Hematopoietic multipotent progenitor cell treated with erythropoietin and hydrocortisone succinate and interleukin-3 and kit ligand, for 15 days (in vitro differentiated cells): ENCODE measurements around the gene TBC1D20.
"Not testable (repeated sequence)": the region's sequence is repeated elsewhere in the genome, so short reads cannot be mapped to it uniquely, and the experiment has no call there.

ENCODE experiments used
- DNase-seq: peaks from one replicate; pipeline ENCODE4 v3.0.0-alpha.2; 2015; ENCODE audit warnings: low spot score

Gene TBC1D20, protein sequence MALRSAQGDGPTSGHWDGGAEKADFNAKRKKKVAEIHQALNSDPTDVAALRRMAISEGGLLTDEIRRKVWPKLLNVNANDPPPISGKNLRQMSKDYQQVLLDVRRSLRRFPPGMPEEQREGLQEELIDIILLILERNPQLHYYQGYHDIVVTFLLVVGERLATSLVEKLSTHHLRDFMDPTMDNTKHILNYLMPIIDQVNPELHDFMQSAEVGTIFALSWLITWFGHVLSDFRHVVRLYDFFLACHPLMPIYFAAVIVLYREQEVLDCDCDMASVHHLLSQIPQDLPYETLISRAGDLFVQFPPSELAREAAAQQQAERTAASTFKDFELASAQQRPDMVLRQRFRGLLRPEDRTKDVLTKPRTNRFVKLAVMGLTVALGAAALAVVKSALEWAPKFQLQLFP

DNA sequence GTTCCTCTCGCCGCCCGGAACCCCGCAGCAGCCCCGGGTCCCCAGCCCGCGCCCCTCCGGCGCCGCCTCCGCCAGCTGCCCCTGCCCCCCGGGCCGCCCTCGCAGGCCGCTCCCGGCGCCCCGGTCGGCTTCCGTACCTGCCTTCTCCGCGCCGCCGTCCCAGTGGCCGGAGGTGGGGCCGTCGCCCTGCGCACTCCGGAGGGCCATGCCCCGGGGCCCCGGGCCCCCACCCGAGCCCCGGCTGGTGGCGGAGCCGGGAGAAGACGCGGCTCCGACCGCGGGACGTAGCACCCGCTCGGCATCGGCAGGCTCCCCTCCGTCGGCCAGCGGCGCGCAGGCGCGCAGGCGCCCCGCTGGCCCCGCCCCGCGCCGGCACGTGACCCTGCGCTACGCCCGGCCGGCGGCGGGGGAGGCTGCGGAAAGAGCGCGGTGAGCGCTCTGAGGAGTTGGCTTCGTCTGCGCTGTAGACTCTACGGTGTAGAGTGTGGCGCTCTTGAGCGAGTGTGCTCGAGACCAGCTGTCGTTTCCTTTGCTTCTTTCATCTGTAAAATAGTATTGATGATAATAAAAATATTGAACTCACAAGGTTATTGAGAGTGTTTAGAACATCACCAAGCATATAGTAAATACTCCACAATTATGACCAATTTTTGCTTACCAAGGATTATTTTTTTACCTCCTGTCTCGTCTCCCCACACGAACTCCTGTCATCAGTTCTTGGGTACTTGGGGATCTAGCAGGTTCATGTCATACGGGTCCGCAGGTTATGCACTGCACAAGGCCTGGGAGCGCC is at the start of gene TBC1D20:
Gene TBC1D20 (minus strand): TSS at position 335 of the 793 bp plus-strand sequence. CDS start 128 bp downstream, at position 207.
- peak; percentile 93 for DNase-seq

- not testable (repeated sequence) for DNase-seq
These were observed 48.2 kb upstream of the TBC1D20 start for GRCh38 chr20:510328-511057.

- DNase-seq, result not testable (repeated sequence)
These were observed 46.0 kb upstream of the TBC1D20 start for GRCh38 chr20:508364-508787.

GRCh38 chr20:507761-508332 is 45.5 kb upstream of the TBC1D20 start:
- DNase-seq, result no peak

- DNase-seq, result no peak
These were observed 44.8 kb upstream of the TBC1D20 start for GRCh38 chr20:507006-507758.

DNA sequence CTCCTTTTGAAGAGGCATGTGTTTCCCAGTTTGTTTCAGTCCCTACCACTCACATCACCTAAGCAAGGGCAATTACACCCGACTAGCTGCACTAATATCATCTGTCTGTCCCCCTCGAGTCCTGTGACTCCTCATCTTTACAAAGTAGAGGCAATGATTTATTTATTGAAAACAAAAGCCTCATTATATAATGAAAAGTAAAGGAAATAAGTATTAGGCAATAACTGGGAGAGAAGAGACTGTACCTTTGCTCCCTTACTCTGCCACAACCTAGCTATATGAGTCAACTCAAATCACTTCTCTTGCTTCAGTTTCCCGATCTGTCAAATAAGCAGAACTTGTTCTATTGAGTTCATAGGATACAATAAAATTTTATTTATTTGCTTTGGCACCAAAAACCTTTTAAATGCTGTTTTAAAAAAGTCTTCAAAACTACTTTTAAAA is 42.3 kb upstream of the TBC1D20 start:
- DNase-seq, result no peak

- no peak for DNase-seq
These were observed 40.9 kb upstream of the TBC1D20 start for GRCh38 chr20:503048-503737.

DNA sequence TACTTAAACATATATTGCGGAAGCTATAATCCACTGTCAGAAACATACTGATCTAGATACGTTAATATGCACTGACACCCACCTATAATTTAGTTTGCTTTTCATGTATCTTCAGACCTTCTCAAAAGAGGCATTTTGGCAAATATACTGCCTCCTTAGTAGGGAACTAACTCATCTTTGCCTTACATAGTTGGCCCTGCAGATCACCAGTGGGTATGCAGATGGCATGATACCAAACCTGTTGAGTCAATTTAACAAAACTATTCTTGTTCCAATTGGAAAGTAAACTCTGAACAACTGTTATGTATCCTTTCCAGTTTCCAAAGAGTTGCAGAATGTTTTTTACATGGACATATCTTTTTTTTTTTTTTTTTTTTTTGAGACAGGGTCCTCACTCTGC is 35.6 kb upstream of the TBC1D20 start:
- no peak for DNase-seq

- DNase-seq, result no peak
These were observed 33.9 kb upstream of the TBC1D20 start for GRCh38 chr20:496126-496696.

- peak; percentile 45 for DNase-seq
These were observed 29.8 kb upstream of the TBC1D20 start for GRCh38 chr20:492159-492558.

DNA sequence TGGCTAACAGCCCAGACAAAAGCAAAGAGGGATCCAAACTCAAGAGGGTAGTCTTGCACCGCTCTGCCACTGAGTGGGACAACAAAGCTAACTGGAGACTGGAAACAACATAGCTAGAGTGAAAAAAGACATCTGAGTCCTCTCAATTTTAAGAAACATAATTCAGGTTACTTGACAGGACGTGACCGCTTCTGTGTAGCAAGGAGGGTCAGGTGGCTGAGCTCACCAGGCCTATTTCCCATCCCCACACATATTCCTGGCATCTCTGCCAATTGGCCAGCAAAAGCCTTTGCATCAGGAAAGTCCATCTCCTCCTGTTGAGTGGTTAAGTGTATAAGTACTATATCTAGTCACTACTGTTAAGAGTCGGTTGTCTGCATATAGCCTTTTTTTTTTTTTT is 25.3 kb upstream of the TBC1D20 start:
- no peak for DNase-seq

GRCh38 chr20:483815-484644 is 21.7 kb upstream of the TBC1D20 start:
- no peak for DNase-seq

- DNase-seq, result no peak
These were observed 18.8 kb upstream of the TBC1D20 start for GRCh38 chr20:481167-481566.

GRCh38 chr20:480044-480443 is 17.7 kb upstream of the TBC1D20 start:
- no peak for DNase-seq

DNA sequence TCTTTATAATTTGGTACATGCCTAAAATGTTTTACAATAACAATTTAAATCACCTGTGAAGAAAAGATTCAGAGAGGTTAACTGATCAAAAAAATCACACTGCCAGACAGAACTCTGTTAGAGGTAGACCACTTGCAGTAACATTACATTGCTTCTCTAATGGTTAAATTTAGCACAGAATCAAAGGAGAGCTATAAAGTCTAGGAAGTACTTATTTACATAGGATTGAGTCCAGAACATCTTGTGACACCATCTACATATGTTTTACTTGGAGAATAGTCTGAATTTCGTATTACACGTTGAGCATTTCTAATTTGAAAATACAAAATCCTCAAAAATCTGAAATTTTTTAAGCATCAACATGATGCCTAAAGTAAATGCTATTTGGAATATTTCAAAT is 17.2 kb upstream of the TBC1D20 start:
- no peak for DNase-seq

DNA sequence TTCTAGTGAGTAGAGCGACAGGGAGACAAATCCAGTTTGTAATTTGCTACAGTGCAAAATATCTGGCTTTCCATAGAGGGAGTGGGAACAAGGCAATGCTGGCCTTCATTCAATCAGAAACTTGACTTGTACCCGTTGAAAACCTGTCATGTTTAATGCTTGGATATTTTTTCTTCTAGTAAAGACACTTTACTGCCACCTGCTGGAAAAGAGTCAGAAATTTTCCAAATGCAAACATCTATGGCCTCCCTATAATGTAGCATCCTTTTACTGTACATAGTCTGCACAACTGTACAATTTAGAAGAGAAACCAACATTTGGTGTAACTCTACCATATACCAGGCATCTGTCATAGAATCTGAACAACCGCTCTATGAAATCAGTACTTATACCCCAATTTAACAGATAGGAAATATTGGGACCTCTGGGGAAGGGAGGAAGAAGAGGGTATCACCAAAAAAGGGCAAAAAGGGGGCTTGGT is 16.7 kb upstream of the TBC1D20 start:
- peak; percentile 85 for DNase-seq

DNA sequence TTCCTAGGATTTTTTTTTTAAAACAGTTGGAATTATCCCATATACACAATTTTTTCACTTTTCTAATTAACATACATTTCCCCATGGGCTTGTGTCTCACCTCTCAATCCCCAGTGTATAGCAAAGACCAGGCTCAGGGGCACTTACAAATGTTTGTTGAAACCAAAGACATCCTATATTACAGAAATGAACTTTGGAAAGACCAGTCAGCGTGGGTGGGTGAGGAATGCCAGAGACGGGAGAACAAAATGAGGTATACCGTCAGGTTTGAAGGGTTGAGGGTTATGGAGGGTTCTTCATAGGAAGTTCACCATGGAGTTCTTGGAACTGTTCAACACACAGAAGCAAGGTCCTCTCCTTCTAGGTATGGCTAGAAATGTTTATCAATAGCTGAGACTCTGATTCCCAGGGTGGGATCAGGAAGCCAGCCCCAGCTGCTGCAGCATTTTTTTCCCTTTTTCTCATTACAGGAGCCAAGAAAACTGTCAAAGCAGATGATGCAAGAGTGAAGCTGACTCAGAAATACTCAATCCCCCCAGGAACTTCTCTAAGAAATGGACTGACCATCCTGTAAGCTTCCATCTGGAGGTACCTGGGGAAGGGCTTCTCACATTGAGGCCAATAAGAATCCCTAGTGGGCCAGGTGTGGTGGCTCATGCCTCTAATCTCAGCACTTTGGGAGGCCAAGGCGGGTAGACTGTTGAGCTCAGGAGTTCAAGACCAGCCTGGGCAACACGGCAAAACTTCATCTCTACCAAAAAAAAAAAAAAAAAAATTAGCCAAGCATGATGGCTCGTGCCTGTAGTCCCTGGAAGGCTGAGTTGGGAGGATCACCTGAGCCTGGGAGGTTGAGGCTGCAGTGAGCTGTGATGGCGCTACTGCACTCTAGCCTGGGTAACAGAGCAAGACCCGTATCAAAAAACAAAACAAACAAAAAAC is 15.9 kb upstream of the TBC1D20 start:
- DNase-seq, result no peak
